Airway epithelial cell (primary cell): Measurements from ENCODE around the gene POLA2. TPM values are rescaled to one million over a fixed set of nuclear protein-coding genes. Genes with fewer than 3 reads are reported as not detected.

ENCODE experiments used
- total RNA-seq: library from RNA; depleted of rRNA; stranded (reverse); fragments of >200 nt; gene quantifications from 2 replicates; pipeline ENCODE4 v1.2.3, GENCODE V29; 2015

Gene POLA2
- total RNA-seq, result 15.4 and 51.9 TPM in 2 replicates

GRCh38 chr11:65261591-65262380 is at the start of gene POLA2:
Gene POLA2 (plus strand): TSS chr11:65261962. CDS start chr11:65262293, 331 bp downstream.

GRCh38 chr11:65314501-65315203 is 52.9 kb downstream of the POLA2 start, which contains the start of gene CDC42EP2:
Gene CDC42EP2 (plus strand): TSS chr11:65314866. CDS start chr11:65320899, 6,033 bp downstream.

Other genes with a start within 250 kb of the POLA2 start
- gene ARL2, start 247.8 kb upstream of the POLA2 start, total RNA-seq, result 118 and 132 TPM in 2 replicates
- gene SNX15, start 234.5 kb upstream of the POLA2 start, total RNA-seq, result 10.2 and 14.2 TPM in 2 replicates
- 32.7 and 34.4 TPM in 2 replicates for gene SAC3D1, start 220.8 kb upstream of the POLA2 start, total RNA-seq
- 2.0 and 7.1 TPM in 2 replicates for gene NAALADL1, start 203.4 kb upstream of the POLA2 start, total RNA-seq
- 13.9 and 14.8 TPM in 2 replicates for gene CDCA5, start 177.9 kb upstream of the POLA2 start, total RNA-seq
- gene ZFPL1, start 177.7 kb upstream of the POLA2 start, total RNA-seq, result 30.1 and 48.6 TPM in 2 replicates
- gene VPS51, start 165.7 kb upstream of the POLA2 start, total RNA-seq, result 195 and 359 TPM in 2 replicates
- 80.3 and 96.7 TPM in 2 replicates for gene TM7SF2, start 150.1 kb upstream of the POLA2 start, total RNA-seq
- 28.4 and 54.3 TPM in 2 replicates for gene ZNHIT2, start 144.3 kb upstream of the POLA2 start, total RNA-seq
- 609 and 906 TPM in 2 replicates for gene FAU, start 139.8 kb upstream of the POLA2 start, total RNA-seq
- 54.8 and 80.0 TPM in 2 replicates for gene MRPL49, start 139.6 kb upstream of the POLA2 start, total RNA-seq
- 12.7 and 18.1 TPM in 2 replicates for gene SYVN1, start 127.4 kb upstream of the POLA2 start, total RNA-seq
- gene SPDYC, start 91.7 kb upstream of the POLA2 start, total RNA-seq, result not detected in 2 replicates
- 594 and 598 TPM in 2 replicates for gene CAPN1, start 80.0 kb upstream of the POLA2 start, total RNA-seq
- gene CDC42EP2, start 52.9 kb downstream of the POLA2 start, total RNA-seq, result 6.1 and 9.5 TPM in 2 replicates
- gene DPF2, start 71.9 kb downstream of the POLA2 start, total RNA-seq, result 27.9 and 29.6 TPM in 2 replicates
- 0.07 TPM in 1 of 2 replicates, not detected in the other for gene TIGD3, start 92.8 kb downstream of the POLA2 start, total RNA-seq
- 0.09 and 0.56 TPM in 2 replicates for gene SLC25A45, start 120.7 kb downstream of the POLA2 start, total RNA-seq
- 116 and 142 TPM in 2 replicates for gene FRMD8, start 124.7 kb downstream of the POLA2 start, total RNA-seq
- 23.1 and 31.5 TPM in 2 replicates for gene NEAT1, start 160.8 kb downstream of the POLA2 start, total RNA-seq
- gene MALAT1, start 237.1 kb downstream of the POLA2 start, total RNA-seq, result 1,648 and 1,826 TPM in 2 replicates